ENCODE data around the gene PSTPIP2.
"Not testable (repeated sequence)": the region's sequence is repeated elsewhere in the genome, so short reads cannot be mapped to it uniquely, and the experiment has no call there.

PSTPIP2 gene

GRCh38 chr18:46069524-46069923, 2.5 kb downstream of the PSTPIP2 start:
- no peak for DNase-seq

- DNase-seq = no peak
Observed at GRCh38 chr18:46068763-46069162, 3.3 kb downstream of the PSTPIP2 start.

DNA sequence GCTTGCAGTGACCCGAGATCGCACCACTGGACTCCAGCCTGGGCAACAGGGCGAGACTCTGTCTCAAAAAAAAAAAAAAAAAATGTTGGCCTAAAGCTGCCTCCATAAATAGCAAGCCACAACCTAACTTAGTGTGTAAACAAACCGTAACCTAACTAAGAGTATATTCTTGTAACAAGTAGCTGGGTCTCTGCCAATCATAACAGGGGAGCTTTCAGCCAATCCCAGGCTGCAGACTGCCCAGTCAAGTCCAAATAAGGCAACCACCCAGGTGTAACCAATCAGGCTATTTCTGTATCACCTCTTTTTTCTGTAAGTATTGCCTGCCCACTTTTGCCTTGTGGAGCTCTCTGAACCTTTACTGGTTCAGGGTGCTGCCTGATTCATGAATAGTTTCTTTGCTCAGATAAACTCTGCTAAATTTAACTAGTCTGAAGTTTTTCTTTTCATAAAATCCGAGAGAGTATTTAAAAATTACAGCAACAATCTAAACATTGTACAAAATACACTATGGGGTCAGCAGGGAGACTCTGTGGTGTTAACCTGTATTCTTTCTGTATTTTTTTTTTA, 4.5 kb downstream of the PSTPIP2 start:
- DNase-seq = no peak

GRCh38 chr18:46062781-46063180, 9.3 kb downstream of the PSTPIP2 start:
- DNase-seq = no peak

GRCh38 chr18:46061796-46062195, 10.3 kb downstream of the PSTPIP2 start:
- DNase-seq = no peak

DNA sequence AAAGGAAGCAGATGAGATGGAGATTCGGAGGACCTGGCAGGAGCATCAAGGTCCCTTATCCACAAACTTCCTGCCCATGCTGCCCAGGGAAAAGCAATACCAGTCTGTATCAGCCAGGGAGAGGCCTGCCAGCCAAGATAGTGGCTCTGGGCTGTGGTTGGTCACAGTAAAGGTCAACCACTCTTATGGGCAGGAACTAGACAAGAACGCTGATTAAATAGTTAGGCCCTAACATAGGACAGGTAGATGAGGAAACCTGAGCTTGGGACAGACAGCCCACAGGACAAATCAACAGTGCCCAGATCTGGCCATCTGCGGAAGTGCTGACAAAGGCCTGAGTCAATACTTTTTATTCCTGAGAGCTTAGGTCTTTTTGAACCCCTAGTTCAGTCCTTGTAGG, 10.7 kb downstream of the PSTPIP2 start:
- no peak for DNase-seq

DNA sequence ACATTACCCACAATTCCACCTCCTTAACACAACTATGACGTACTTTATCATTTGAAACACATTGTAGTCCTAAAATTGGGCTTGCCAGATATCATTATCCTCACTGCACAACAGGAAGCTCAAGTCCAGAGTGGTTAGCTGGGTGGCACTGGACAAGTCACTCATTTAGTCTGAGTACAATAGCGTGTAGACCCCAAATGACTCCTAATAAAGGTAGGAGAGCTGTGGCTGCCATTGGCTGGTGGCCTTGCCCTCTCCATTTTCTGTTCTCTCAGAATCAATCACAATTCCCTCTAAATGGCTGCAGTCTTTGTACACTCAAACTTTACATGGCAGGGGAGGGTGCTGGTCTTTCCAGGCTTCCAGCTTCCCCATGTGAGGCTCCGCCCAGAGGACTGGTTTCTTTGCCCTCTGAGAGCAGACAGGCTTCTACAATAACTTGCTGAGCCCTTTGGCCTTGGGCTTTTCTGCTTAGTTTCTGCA, 11.7 kb downstream of the PSTPIP2 start:
- no peak for DNase-seq

- no peak for DNase-seq
Observed at GRCh38 chr18:46055838-46056230, 16.2 kb downstream of the PSTPIP2 start.

DNA sequence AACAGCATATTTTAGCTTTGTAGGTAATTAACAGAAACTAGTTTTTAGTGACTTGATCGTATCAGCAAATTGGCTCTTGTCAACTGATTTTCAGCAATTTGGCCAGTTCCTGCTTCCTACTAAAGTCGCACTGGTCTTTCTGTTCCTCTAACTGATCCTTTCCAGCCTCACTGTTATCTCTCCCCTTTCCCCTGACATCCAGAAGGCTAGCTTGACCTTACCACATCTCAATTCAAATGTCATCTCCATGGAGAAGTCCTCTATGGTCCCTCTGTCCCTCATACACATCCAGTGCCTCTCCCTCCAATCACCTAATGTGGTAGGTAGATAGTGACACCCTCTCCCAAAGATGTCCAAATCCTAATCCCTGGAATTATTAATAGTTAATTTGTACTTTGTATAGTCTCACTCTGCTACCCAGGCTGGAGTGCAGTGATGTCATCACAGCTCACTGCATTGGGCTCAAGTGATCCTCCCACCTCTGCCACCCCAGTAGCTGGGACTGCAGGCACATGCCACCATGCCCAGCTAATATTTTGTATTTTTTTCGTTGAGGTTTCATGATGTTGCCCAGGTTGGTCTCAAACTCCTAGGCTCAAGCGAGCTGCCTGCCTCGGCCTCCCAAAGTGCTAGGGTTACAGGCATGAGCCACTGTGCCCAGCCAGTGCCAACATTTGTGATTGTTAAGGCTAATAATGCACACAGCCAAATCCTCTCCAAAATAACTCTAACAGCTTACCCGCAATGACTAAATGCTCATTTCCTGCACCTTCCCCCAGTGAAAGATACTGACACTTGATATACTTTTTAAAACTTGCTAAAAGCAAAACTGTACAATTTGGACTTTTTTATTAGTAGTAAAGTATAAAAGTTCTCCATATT, 16.9 kb downstream of the PSTPIP2 start:
- DNase-seq = no peak

DNA sequence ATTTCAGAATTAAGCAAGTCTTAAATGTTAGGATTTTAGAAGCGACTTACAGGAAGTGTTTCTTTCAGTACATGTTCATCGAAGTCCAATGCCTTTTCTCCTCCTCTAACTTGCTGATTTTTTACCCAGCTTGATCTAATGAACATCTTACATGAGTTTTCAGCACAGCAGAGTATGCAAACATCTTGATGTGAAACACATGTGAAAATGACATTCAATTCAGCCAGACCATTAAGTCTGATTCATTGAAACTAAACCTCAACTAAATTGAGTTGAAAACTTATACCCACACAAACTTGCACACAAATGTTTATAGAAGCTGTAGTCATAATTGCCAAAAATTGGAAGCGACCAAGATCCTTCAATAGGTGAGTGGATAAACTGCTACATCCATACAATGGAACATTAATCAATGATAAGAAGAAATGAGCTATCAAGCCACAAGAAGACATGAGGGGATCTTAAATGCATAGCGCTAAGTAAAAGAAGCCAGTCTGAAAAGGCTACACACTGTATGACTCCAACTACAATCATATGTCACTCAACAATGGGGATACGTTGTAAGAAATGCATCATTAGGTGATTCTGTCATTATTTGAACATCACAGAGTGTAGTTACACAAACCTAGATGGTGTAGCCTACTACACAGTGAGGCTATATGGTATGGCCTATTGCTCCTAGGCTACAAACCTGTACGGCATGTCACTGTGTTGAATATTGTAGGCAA, 18.5 kb downstream of the PSTPIP2 start:
- no peak for DNase-seq

DNA sequence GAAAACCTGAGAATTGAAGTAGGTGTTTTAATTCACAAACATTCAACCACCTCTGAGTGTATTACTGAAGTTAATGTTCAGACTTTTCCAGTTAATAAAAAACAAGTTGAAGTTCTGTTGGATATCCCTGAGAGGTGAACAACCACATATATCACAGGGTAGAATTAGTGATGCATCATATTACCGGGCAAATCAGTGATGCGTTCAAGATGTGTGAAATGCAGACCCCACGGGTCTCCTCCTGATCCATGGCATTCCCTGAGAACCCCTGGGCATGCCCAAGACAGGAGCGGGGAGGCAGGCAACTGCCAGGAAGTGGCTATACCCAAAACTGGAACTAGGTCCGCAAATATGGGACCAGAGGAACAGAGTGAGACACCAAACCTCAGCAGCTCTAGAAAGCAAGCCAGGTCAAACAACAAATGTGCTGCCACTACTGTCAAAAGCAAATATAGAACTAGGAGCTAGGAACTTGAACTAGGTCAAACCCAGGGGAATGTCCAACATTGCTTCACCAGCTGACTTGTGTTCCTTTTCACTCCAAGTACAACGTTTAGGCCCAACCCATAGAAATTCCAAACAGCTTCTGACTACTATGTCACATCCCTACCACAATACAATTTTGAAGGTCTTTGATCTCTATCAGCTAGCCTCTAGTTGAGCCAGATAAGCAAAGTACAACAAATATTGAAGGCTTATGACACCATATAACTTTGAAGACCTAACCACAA, 20.2 kb downstream of the PSTPIP2 start:
- DNase-seq = no peak

DNA sequence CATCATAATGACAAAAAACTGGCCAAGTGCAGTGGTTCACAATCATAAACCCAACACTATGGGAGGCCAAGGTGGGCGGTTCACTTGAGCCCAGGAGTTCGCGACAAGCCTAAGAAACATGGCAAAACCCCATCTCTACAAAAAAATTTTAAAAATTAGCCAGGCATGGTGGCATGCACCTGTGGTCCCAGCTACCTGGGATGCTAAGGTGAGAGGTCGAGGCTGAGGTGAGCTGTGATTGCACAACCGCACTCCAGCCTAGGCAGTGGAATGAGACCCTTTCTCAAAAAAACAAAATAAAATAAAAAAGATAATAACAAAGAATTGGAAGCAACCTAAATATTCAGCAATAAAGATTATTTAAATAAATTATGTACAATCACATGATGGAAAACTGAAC, 21.8 kb downstream of the PSTPIP2 start:
- DNase-seq = no peak

GRCh38 chr18:46048641-46049040, 23.4 kb downstream of the PSTPIP2 start:
- DNase-seq = no peak

DNA sequence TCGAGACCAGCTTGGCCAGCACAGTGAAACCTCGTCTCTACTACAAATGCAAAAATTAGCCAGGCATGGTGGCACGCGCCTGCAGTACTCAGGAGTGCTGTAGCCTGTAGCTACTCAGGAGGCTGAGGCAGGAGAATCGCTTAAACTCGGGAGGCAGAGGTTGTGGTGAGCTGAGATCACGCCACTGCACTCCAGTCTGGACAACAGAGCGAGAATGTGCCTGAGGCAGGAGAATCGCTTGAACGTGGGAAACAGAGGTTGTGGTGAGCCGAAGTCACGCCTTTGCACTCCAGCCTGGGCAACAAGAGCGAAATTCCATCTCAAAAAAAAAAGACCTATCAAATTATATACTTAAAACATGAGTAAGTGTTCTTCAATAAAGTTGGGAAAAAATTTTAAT, 24.7 kb downstream of the PSTPIP2 start:
- DNase-seq = not testable (repeated sequence)

DNA sequence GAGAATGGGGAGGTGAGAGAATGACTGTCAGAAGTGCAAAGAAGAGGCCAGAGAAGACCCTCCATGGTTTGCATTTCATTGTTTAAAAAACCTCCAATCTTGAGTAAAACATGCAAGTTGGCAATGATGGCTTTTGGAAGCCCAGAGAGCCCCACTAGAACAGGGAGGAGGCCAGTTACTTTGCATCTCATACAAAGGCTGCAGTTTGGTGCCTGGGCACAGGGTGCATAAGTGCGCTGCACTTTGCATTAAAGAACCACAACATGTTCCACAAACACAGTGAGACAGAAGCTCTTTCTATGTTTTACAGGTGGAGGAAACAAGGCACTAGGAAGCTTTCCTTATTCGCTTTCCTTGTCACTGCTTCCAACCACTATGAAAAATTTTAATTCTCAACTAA, 25.4 kb downstream of the PSTPIP2 start:
- no peak for DNase-seq

DNA sequence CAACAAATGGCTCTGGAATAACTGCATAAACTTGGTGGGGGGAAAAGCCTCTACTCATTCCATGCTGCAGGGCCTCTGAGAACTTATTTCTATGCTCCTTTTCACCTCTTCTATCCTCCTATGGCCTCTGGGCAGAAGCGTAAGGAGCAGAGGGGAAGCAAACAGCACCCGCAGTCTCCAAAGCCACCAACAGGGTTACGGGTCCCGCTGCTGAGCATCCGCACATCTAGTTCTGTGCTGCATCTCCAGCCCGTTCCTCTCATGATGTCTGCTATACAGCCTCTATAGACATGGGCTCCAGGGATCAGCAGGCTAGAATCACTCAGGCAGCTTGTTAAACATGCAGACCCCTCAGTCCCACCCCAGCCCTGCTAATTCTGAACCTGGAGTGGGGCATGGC, 25.9 kb downstream of the PSTPIP2 start:
- DNase-seq = no peak

DNA sequence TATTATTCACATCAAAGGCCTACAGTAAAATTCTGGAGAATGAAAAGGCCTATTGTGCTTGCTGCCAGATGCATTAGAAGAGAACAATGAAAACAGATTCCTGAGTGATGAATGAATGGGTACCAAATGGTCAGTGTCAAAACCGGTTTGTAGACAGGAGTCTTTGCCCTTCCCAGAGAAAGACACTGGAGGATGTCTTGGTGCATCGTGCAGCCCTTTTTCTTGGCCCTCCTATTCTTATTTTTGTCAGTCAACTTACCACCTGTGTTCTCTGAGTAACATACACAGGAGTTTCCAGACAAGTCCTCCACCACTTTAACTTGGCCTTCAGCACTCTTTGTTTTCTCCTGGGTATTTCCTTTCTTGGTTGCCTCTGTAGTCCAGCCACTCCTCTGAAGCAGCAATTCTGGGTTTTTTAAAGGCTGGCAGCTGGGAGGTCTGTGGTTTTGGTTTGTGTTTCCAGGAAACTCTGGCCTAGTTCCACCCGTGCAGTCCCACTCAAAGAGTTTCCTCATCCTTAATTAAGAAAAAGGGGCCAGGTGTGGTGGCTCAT, 29.4 kb downstream of the PSTPIP2 start:
- no peak for DNase-seq

GRCh38 chr18:46040747-46041104, 31.3 kb downstream of the PSTPIP2 start:
- DNase-seq = no peak

- no peak for DNase-seq
Observed at GRCh38 chr18:46040033-46040746, 31.9 kb downstream of the PSTPIP2 start.

- no peak for DNase-seq
Observed at GRCh38 chr18:46037512-46038305, 34.4 kb downstream of the PSTPIP2 start.

Data from NCI-H1436 treated with DMSO at 0.1 percent for 48 hours (cell line).